C4-2B (cell line): Measurements from ENCODE around the gene C19orf73.

Experiments
- H3K27ac ChIP-seq: fragments of 450-650 bp; 2 replicates; pipeline ENCODE4 v1.5.1; 2017
- ZFX ChIP-seq: fragments of 450-650 bp; IDR thresholded peaks from 2 replicates; pipeline ENCODE4 v1.6.1; 2017
- TF ChIP-seq, protein P1 (sequence below): fragments of 450-650 bp; conservative IDR thresholded peaks from 2 replicates; pipeline ENCODE4 v1.5.1; 2017; ENCODE audit warnings: mild to moderate bottlenecking

Gene C19orf73

GRCh38 chr19:49106648-49107135 lies 12.3 kb downstream of the C19orf73 start:
- no peak overlapping the region for H3K27ac ChIP-seq
- TF ChIP-seq, protein P1, sequence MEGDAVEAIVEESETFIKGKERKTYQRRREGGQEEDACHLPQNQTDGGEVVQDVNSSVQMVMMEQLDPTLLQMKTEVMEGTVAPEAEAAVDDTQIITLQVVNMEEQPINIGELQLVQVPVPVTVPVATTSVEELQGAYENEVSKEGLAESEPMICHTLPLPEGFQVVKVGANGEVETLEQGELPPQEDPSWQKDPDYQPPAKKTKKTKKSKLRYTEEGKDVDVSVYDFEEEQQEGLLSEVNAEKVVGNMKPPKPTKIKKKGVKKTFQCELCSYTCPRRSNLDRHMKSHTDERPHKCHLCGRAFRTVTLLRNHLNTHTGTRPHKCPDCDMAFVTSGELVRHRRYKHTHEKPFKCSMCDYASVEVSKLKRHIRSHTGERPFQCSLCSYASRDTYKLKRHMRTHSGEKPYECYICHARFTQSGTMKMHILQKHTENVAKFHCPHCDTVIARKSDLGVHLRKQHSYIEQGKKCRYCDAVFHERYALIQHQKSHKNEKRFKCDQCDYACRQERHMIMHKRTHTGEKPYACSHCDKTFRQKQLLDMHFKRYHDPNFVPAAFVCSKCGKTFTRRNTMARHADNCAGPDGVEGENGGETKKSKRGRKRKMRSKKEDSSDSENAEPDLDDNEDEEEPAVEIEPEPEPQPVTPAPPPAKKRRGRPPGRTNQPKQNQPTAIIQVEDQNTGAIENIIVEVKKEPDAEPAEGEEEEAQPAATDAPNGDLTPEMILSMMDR, result peak; percentile 82
- TF ChIP-seq ZFX, result no peak

DNA sequence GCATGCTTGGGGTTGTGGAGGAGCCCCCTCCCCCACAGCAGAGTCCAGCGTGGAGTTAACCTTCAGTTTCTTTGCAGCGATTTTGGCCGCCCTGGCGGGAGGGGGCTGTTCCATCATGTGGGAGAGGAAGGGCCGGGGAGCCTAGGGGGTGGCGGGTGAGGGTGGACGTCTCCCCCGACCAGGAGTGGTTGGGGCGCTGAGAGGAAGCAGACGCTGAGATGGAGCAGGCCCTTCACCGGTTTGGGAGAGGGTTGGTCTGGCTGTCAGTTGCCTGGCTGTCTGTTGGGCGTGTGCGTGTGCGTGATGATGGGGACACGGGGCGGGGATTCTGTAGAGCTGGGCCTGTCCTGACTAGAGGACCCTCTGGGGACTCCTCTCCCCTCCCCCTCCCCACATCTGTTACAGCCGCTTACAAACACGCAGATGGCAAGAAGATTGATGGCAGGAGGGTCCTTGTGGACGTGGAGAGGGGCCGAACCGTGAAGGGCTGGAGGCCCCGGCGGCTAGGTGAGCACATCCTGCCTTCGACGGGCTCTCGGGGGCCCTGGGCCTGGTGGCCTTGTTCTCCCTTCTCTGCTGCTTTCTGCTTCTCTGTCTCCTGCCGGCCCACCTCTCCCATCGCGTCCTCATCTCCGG lies 14.6 kb downstream of the C19orf73 start:
- TF ChIP-seq, protein P1, result no peak
- no peak for TF ChIP-seq ZFX
- no peak overlapping the region for H3K27ac ChIP-seq

DNA sequence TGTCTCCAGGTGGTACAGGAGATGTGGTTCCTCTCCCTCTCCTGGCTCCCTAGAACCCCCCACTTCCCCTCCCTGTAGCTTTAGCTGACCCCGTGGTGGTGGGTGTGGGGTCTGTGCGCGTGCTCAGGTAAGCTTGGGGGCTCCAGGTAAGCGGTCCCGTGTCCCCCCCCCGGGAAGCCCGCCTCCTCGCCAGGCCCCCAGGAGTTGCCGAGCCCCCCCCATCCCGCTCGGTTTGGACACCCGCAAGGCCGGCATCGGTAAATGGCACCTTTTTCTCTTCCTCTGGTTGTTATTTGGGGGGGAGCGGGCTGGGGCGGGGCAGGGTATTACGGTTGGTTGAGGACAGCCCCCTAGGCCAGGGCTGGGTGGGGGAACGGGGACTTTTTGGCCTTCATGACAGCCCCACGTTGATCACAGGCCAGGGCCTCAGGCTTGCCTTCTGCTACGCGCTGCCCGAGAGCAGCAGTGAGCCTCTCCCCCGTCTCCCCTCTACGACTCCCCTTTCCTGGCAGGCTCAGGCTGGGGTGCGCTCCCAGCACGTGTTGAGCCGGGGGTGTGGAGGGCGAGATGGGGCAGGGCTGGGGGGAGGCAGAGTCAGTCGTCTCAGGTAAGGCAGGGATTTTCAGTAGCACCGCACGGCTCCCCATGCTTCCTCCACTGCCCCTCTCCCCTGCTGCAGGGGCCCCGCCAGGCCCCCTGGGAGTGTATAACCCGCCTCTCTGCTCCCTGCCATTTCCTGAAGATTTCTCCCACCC lies 15.4 kb downstream of the C19orf73 start:
- TF ChIP-seq ZFX, result no peak
- TF ChIP-seq, protein P1, result no peak
- H3K27ac ChIP-seq, result no peak overlapping the region

DNA sequence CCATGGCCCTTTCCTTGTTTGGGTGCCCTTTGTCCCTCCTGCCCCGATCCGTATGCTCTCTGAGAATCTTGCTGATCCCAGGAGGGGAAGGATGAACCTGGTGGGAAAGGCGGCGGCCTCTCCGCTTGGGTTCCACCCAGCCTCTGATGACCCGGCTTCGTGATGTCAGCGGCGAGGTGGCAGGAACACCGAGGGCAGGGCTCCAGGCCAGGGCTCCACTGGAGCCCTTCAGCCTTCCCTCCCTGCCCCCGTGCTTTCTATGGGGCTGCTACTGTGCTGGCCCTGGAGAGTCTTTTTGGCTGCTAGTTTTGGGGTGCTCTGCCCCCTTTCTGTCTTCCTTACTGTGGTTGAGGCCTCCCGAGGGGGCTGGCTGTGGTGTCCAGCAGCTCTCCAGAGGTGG lies 16.6 kb downstream of the C19orf73 start:
- no peak for TF ChIP-seq ZFX
- TF ChIP-seq, protein P1, result no peak
- no peak overlapping the region for H3K27ac ChIP-seq

GRCh38 chr19:49101160-49101559 lies 17.8 kb downstream of the C19orf73 start:
- no peak overlapping the region for H3K27ac ChIP-seq
- no peak for TF ChIP-seq ZFX
- TF ChIP-seq, protein P1, result no peak

DNA sequence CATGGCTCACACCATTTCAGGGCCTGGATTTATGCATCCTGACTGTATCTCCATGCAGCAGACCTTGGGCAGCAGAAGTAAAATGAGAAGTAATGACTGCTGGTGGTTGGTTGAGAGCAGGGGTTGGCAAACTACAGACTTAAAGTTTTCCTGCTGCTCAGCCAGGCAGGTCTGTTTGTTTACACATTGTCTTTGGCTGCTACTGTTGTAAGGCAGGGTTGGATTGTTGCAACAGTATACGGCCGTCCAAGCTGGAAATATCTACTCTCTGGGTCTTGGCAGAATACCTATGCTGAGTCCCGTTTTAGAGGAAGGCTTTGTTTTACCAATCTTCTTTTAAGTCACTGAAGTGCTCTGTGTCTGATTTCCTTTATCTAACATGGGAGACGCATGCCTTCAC lies 20.1 kb downstream of the C19orf73 start:
- TF ChIP-seq ZFX, result no peak
- TF ChIP-seq, protein P1, result no peak

More for the DNA sequence above, 20.1 kb downstream of the C19orf73 start:
- H3K27ac ChIP-seq, result peak overlapping the region; percentile 57
